Esophagus squamous epithelium (tissue), 5 donors: Measurements from ENCODE around the gene ADAMTSL2. TPM values are rescaled to one million over a fixed set of nuclear protein-coding genes. Genes with fewer than 3 reads are reported as not detected.
A peak's percentile ranks its signal among the peaks of the same experiment; 100 is the strongest.

Experiments used
- DNase-seq: peaks from one replicate; lab custom pipeline; 2025; lab: John Stamatoyannopoulos, UW
- H3K27ac ChIP-seq, 4 donors: fragments of 200-600 bp; sonication (generic); one replicate each; pipeline ENCODE4 v1.5.1; 2016 to 2019; ENCODE audit warnings: mild to moderate bottlenecking in 1 of 4
- H3K27me3 ChIP-seq, 4 donors: fragments of 200-600 bp; sonication (generic); 1 replicate in 3 of 4; 2 replicates in 1 of 4; pipeline versions ENCODE4 v1.5.1 to v1.6.0; 2017 to 2021; ENCODE audit warnings: antibody characterized with exemption in 1 of 4
- H3K36me3 ChIP-seq, 3 donors: fragments of 200-600 bp; sonication (generic); one replicate each; pipeline ENCODE4 v1.5.1; 2016 to 2019
- H3K4me1 ChIP-seq, 3 donors: fragments of 200-600 bp; sonication (generic); one replicate each; pipeline ENCODE4 v1.5.1; 2017 to 2019
- H3K4me3 ChIP-seq, 4 donors: fragments of 200-600 bp; sonication (generic); 1 replicate in 3 of 4; 2 replicates in 1 of 4; pipeline ENCODE4 v1.5.1; 2016 to 2019; ENCODE audit warnings: mild to moderate bottlenecking in 2 of 4, moderate library complexity in 1 of 4
- H3K9me3 ChIP-seq, 3 donors: fragments of 200-600 bp; sonication (generic); one replicate each; pipeline ENCODE4 v1.5.1; 2016 to 2019
- CTCF ChIP-seq, 6 experiments: fragments of 450-650 bp in 4 of 6; fragments of 200-600 bp in 2 of 6; sonication (generic) in 2 of 6; IDR thresholded peaks; one replicate each; pipeline ENCODE4 v1.5.1; 2016 to 2019; ENCODE audit warnings: antibody characterized with exemption in 6 of 6, mild to moderate bottlenecking in 4 of 6, moderate library complexity in 4 of 6
- POLR2A ChIP-seq, 4 donors: fragments of 450-650 bp; IDR thresholded peaks; one replicate each; pipeline ENCODE4 v1.6.1; 2017; ENCODE audit warnings: antibody characterized with exemption in 4 of 4, mild to moderate bottlenecking in 4 of 4, moderate library complexity in 3 of 4
- WGBS, 2 donors: methylation state at CpG; one replicate each; pipeline ENCODE4 v1.1.5; 2018; 5-methylcytosine and 5-hydroxymethylcytosine counted together
- intact Hi-C: fragments of 100-400 bp; cut with DNase I; formaldehyde crosslinking; loops from one replicate; pipeline ENCODE4 v1.15.0; 2022
- total RNA-seq, 4 donors: library from RNA; depleted of rRNA; stranded (reverse); fragments of >200 nt; gene quantifications; one replicate each; pipeline ENCODE4 v1.1.0, GENCODE V29; 2016
- donor health status: DM: yes; HTN: yes; CAD: no.

Gene ADAMTSL2
- total RNA-seq = 1 to 10 TPM; 1.1 to 2.1 (median 1.4) TPM

- H3K9me3 ChIP-seq = no peaks in the 10 kb centered on the region
- peak within 1 kb of the TSS; percentile 10 to 59 (median 40) for H3K4me3 ChIP-seq
- TF ChIP-seq CTCF (IDR thresholded peaks at IDR 0.05) = no peak
- TF ChIP-seq POLR2A (IDR thresholded peaks at IDR 0.05) = no peak
- no peak for DNase-seq
- H3K27ac ChIP-seq = peak within 1 kb of the TSS in 3 of 4 donors; percentile 16 to 55 (median 42)
- WGBS, 2 donors = 7% methylated on average over 6 of the region's 70 CpGs; no CpG with 5 or more reads in 1 of the 2 donors
- peaks cover 0 to 55% (median 26%) of the 10 kb centered on the region in 3 donors for H3K4me1 ChIP-seq
- H3K36me3 ChIP-seq = no peaks in the 10 kb centered on the region
- H3K27me3 ChIP-seq = peaks cover 0 to 71% (median 0%) of the 10 kb centered on the region in 4 donors
- intact Hi-C loops = loop anchor here (10.0 kb wide), 1 partner anchor 200 kb away; the partner anchor contains the start of gene SARDH
Observed at GRCh38 chr9:133534346-133535291, at the start of gene ADAMTSL2. Gene ADAMTSL2, plus strand, starts transcription at chr9:133534704. Its CDS starts 2,009 bp downstream, at chr9:133536713.

GRCh38 chr9:133485531-133486260 lies 48.8 kb upstream of the ADAMTSL2 start:
- Histone ChIP-seq H3K36me3 (no peaks in the 10 kb centered on the region), H3K27ac (no peak overlapping the region), H3K27me3 (peaks cover 0 to 42% (median 0%) of the 10 kb centered on the region in 4 donors), H3K9me3 (no peaks in the 10 kb centered on the region), H3K4me3 (no peak overlapping the region), H3K4me1 (peaks cover 5 to 26% (median 6%) of the 10 kb centered on the region in 3 donors)
- TF ChIP-seq CTCF (IDR thresholded peaks at IDR 0.05) = no peak
- no peak for TF ChIP-seq POLR2A (IDR thresholded peaks at IDR 0.05)
- no peak for DNase-seq
- intact Hi-C loops = loop anchor here (5.0 kb wide), 1 partner anchor 78 kb away; no protein-coding TSS in a partner anchor
- WGBS, 2 donors = 33 to 95% methylated on average over 4 to 13 of the region's 25 CpGs

- Histone ChIP-seq H3K27me3 (peaks cover 0 to 48% (median 0%) of the 10 kb centered on the region in 4 donors), H3K4me3 (no peak overlapping the region), H3K36me3 (no peaks in the 10 kb centered on the region), H3K27ac (peak overlapping the region in 2 of 4 donors; percentile 32 to 62), H3K9me3 (no peaks in the 10 kb centered on the region), H3K4me1 (peaks cover 12 to 37% (median 15%) of the 10 kb centered on the region in 3 donors)
- DNase-seq = no peak
- TF ChIP-seq POLR2A (IDR thresholded peaks at IDR 0.05) (no peak), CTCF (IDR thresholded peaks at IDR 0.05) (no peak)
- intact Hi-C loops = loop anchor here (5.0 kb wide), 1 partner anchor 80 kb away; no protein-coding TSS in a partner anchor
- WGBS, 2 donors = 84 to 92% methylated on average over 6 to 7 of the region's 8 CpGs
Observed at GRCh38 chr9:133487331-133487725, 47.2 kb upstream of the ADAMTSL2 start.

GRCh38 chr9:133488686-133489252 lies 45.7 kb upstream of the ADAMTSL2 start:
- WGBS, 2 donors = 85 to 91% methylated on average over 13 to 14 of the region's 18 CpGs
- Histone ChIP-seq H3K27me3 (peaks cover 0 to 51% (median 0%) of the 10 kb centered on the region in 4 donors), H3K9me3 (no peaks in the 10 kb centered on the region), H3K4me3 (no peak overlapping the region), H3K27ac (no peak overlapping the region), H3K36me3 (no peaks in the 10 kb centered on the region), H3K4me1 (peaks cover 12 to 46% (median 25%) of the 10 kb centered on the region in 3 donors)
- intact Hi-C loops = loop anchor here (5.0 kb wide), 1 partner anchor 81 kb away; no protein-coding TSS in a partner anchor
- no peak for DNase-seq
- no peak for TF ChIP-seq CTCF (IDR thresholded peaks at IDR 0.05)
